Stimulated activated naive CD4-positive, alpha-beta T cell treated with Interleukin-2 at 50 U/mL for 16 hours (primary cell): ENCODE measurements around the gene JADE2.
"Not testable (repeated sequence)": the region's sequence is repeated elsewhere in the genome, so short reads cannot be mapped to it uniquely, and the experiment has no call there.

ENCODE experiments used
- DNase-seq: peaks from one replicate; lab custom pipeline; 2025; lab: John Stamatoyannopoulos, UW

Gene JADE2

DNA sequence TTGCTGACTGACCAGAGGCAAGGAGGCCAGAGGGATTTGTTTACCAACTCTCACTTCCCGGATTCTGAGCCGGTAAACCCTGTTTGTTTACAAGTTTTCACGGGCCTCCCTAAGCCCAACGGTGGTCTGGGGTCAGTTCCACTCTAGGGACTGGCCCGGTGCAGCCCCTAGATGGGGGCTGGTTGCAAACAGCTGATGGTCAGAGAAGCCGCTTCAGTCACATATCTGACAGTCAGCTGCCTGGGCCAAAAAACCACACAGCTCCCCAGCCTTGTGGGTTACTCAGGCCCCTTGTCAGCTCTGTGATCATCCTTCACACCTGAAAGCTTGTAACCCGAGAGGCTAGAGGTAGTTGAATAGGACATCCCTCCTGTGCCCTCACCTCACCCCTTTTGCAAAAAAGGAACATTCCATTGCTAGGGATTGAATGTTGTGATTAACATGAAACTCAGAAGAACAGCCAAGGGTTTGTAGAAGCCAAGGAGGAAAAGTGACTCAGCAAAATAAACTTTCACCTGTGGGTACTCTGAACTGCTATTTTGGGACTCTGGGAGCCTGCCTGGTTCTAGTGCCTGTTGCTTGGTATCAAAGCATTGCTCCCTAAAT is 66.8 kb downstream of the JADE2 start:
- no peak for DNase-seq

DNA sequence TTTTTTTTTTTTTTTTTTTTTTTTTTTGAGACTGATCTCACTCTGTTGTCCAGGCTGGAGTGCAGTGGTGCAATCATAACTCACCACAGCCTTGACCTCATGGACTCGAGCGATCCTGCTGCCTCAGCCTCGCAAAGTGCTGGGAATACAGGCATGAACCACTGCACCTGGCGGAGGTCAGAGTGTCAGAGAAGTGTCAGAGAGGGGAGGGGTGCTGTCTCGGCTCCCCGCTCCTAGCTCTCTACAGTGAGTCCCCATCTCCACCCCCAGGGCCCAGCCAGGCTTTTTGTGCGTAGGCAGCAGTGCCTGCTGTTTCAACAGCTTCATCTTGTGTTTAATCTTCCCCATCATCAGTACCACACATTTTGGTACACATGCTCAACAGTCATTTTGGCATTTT is 68.9 kb downstream of the JADE2 start:
- no peak for DNase-seq

DNA sequence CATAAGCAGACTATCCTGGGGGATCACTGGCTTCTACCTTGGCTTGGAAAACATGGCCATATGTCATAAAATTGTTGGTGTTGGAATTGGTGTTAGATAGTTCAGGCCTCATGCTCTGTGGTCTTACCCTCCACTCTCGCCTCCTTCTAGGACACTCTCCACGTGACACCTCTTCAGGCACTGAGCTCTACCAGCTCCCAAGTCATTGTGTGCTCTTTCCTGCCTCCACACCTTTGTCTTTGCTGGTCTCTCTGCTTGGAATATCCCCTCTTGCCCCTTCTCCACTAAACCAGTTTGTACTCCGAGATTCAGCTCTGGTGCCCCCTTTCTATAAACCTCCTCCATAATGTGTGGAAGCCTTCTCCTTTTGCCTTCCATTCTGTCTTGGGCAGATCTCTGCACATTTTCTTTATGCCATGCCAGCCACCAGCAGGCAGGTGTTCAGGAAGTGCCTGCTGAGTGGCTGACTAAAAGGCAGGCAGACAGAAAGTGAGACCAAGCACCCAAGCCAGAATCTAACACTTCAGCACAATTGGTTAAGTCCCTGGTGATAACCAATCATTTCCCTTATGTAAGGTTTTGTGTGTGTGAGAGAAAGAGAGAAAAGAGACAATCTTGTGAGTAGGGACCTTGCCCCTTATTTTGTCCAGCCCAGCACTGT is 69.5 kb downstream of the JADE2 start:
- no peak for DNase-seq

DNA sequence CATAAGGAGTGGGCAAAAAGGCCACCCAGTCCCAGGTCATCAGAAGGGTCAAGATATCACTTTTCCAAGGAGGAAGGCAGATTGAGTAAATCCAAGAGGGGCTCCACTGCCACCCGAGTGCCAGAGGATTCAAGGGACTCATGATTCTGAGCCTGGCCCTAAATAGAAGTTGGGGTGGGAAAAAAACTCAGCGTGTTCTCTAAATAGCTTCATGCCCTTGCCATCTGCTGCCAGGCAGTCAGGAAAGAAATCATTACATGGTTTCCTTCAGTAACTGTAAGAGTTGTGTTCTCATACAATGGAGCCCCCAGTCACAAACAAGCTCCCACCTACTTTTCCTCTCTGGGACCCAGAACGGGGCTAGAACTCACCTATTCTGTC is 70.0 kb downstream of the JADE2 start:
- DNase-seq, result no peak

DNA sequence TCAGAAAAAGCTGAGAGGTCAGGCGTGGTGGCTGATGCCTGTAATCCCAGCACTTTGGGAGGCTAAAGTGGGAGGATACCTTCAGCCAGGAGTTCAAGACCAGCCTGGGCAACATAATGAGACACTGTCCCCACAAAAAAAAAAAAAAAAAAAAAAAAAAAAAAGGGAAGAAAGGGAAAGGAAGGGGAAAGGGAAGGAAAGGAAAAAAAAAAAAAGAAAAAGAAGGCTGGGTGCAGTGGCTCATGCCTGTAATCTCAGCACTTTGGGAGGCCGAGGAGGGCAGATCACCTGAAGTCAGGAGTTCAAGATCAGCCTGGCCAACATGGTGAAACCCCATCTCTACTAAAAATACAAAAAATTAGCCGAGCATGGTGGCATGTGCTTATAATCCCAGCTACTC is 74.3 kb downstream of the JADE2 start:
- DNase-seq, result not testable (repeated sequence)

DNA sequence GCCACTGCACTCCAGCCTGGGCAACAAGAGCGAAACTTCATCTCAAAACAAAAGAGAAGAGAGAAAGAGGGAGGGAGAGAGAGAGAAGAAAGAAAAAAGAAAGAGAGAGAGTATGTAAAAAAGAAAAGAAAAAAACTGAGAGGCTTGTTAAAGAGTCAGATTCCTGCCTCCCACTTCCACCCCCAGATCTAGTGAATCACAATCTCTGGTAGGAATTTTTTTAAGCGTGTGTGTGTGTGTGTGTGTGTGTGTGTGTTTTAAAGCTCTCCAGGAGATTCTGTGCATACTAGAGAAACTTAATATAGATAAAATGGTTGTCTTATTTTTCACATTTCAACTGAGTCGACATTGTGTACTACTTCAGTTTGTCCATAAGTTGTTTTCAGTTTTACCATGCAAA is 75.1 kb downstream of the JADE2 start:
- DNase-seq, result no peak

DNA sequence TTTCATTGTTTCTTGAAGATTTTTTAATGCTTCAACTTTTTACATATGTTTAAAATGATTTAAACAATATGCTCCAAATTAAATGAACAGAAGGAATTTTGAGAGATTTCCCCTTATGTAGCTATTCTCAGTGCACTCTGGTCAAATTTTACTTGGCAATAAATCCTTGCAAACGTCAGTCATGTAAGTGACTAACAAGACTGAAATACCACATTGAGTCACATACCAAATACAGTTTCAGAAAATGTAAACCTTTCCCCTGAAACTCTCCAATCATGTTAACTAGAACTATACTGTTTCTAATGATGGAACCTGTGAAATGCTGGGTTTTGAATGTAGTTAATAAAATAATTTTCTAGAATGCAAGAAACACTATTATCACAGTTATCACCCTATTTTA is 77.6 kb downstream of the JADE2 start:
- DNase-seq, result no peak

DNA sequence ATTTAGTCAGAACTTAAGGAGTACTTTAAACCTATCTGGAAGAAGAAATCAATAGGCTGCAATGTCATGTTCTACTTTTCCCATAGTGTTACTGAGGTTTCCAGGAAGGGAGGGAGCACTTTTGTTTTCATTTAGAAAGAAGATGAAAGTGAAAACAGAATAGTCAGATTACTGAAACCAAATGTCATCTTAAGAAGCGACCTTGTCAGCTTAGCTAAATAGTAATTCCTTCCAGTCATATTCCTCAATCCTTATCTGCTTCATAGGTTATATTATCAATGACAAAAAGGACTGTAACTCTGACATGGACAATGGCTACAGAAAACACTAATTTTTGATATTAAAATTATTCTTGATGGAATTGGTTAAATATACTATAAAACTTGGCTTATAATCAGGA is 79.4 kb downstream of the JADE2 start:
- DNase-seq, result no peak

DNA sequence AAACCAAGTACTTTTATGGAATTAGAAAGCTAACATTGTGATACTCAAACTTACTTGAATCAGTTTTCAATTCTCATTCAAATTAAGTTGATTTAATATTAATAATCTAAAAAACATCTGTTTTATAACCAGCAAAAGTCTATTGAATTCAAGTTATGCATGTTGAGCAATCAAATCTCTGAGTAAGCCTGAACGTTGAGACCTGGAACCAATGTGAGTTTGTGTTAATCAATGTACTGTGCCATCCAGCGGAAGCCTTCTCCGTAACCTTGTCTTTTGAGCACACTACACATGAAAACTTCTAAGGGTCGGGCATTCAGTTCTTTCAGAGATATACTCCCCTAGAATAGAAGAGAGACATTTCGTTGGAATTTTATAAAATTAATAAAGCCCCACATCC is 81.3 kb downstream of the JADE2 start:
- no peak for DNase-seq

DNA sequence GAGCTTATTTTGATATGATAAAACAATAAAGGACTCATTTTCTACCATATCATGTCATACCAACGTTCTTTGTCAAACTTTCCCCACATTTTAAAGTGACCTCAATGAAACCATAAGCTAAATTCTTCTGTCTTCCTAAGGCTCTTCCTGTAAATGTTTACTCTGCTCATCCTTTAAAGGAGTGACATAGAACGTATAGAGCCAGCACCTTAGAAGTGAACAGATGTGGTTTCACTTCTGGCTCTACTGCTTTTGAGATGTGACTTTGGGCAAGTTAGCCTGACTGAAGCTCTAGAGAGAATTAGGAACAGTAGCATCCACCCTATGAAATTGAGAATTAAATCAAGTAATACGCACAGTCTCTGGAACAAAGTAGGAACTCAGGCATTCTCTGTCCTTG is 83.1 kb downstream of the JADE2 start:
- no peak for DNase-seq

DNA sequence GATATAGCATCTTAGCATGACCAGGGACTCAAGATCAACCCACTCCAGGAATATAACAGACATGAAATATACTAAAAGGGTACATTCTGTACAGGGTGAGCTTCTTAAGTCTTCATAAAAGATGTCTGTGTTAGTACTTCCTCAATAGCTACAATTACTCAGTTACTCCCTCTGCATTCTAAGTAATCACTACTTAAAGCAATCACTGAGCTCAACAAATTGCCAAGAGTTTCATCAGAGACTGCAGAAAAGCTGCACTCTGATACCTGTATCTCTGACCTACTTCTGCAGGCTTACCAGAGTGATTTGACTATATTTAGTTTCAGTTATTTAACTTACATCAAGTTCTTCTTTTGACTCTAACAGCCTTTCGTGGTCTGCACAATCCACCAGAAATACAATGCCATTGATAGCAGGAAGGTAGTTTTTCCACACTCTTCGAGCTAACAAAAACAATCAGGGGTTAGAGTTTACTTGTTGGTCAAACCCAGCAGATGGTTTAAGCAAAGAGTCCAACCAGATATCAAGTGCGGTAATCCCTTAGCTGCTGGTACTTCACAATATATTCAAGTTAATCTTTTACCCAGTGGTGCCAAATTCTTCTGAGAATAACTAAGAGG is 83.9 kb downstream of the JADE2 start:
- DNase-seq, result no peak

DNA sequence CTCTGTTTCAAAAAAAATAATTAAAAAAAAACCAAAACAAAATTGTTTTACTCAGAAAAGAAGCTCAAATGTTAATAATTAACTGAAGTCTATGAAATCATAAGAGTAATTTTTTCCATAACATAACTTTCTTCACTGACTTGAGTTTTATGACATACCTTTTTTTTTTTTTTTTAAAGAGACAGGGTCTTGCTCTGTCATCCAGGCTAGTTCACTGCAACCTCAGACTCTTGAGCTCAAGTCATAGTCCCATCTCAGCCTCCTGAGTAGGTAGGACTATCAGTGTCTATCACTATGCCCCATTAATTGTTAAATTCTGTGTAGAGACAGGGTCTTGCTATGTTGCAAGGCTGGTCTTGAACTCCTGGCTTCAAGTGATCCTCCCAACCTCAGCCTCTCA is 85.3 kb downstream of the JADE2 start:
- no peak for DNase-seq

DNA sequence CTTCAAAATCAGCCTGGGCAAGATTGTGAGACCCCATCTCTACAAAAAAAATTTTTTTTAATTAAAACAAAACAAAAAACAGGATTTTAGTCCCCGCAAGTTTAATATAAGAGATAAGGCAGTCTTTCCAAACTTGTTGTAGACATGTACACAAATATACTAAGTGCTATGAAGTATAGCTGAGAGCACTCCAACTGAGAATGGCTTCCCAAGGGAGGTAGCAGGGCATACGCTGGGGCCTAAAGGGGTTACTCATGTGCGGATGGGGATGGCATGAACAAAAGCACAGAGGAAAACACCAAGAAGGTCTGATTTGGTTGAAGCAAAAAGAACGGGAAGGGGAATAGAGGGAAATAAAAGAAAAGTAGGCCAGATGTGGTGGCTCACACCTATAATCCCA is 86.0 kb downstream of the JADE2 start:
- DNase-seq, result no peak

DNA sequence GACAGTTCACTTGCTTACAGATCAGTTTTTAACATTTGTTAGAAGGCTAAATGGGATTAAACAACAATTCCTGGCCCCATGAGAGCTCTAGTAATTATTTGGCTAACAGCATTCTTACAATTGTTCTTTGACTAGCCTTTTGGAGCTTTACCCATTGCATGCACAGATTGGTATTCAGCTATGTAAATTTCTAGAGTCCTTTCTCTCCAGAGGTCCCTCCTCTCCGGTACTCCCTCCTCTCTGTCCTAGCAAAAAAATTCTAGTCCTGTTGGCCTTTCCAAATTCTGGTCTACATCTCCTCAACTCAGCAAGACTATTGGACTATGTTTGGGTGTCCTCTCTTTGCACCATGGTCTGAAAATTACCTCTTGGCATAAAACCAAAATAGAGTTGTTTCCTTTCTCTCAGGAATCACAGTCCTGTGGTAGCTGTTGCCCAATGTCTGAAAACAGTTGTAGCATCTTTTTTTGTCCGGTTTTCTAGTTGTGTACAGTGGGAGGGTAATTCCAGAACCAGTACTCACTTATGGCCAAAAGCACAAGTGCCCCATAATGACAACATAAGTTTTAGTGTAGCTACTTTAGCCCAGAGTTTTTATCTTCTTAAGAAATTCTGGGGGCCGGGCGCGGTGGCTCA is 89.1 kb downstream of the JADE2 start:
- DNase-seq, result no peak

DNA sequence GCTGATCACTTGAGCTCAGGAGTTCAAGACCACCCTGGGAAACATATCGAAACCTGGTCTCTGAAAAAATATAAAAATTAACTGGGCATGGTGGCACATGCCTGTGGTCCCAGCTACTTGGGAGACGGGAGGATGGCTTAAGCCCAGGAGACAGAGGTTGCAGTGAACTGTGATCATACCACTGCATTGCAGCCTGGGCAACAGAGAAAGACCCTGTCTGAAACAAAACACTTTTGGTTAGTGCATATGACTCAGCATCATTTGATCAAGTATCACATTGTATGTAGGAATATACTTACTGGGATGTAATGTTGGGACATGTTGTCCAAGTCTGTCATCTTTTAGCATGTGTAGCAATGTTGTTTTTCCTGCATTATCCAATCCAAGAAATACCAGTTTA is 95.2 kb downstream of the JADE2 start:
- no peak for DNase-seq

DNA sequence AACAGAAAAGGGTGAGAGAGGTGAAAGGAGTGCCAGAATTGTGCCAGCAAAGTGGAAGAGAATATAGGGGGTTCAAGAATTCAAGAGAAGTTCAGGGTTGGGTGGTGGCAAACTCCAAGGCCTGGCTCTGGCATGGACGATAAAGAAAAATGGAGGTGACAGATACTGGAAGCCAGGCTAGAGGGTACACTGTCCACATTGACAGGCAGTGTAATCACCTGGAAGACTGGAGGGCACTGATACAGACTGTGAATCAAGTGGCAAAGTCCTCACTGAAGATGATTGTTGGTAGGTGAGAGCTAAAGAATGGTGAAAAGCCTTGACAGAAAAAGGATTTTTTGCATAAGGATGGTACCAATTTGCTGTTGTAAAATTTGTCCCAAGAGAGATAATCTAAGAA is 100.1 kb downstream of the JADE2 start:
- DNase-seq, result no peak

DNA sequence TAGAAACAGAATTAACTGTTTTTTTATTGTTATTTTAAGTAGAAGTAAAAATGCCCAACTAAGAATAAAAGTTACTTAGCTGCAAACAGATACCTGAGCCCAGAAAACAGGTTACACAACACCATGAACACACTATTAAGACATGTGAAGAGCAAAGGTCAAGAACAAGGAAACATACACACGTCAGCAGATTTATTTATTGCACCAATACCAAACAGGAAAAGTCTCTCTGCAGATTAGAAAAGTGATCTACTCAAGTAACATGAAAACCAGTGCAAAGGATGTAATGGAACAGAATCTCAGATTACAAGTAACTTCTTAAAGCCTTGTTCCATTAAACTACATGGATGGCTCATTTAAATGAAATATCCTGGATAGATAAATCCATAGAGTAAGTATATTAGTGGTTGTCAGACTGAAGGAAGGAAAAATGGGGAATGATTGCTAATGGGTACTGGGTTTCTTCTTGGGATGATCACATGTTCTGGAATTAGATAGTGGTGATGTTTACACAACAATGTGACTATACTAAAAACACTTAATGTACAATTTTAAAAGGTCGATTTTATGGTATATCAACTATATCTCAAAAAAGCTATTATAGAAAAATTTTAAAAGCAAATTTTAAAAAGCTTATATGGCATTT is 101.0 kb downstream of the JADE2 start:
- DNase-seq, result no peak
